GM23338 (cell line): ENCODE results near the gene PACS2. TPM values are rescaled to one million over a fixed set of nuclear protein-coding genes. Genes with fewer than 3 reads are reported as not detected.

Source experiments
- ATAC-seq: fragments of 200-7000 bp; cut with Tn5 transposase; 3 replicates; pipeline ENCODE4 v1.9.1; 2020
- DNase-seq: peaks from one replicate; pipeline ENCODE4 v3.0.0-alpha.2; 2015; ENCODE audit warnings: low spot score
- H2AFZ ChIP-seq: fragments of 200-600 bp; sonication (generic); 2 replicates; pipeline ENCODE4 v1.8.0; 2016; ENCODE audit warnings: antibody characterized with exemption, mild to moderate bottlenecking, moderate library complexity
- H3F3A ChIP-seq: fragments of 200-600 bp; sonication (generic); replicated peaks from 2 replicates; pipeline ENCODE4 v1.8.0; 2017; ENCODE audit warnings: antibody characterized with exemption, mixed run types, low read depth
- H3K27ac ChIP-seq: fragments of 200-600 bp; sonication (generic); 2 replicates; pipeline ENCODE4 v1.6.1; 2016; ENCODE audit warnings: low read depth
- H3K27me3 ChIP-seq: fragments of 200-600 bp; sonication (generic); 2 replicates; pipeline ENCODE4 v1.8.0; 2016; ENCODE audit warnings: mild to moderate bottlenecking, mixed run types, moderate library complexity; ENCODE audit not compliant: insufficient read depth
- H3K36me3 ChIP-seq: fragments of 200-600 bp; sonication (generic); 2 replicates; pipeline ENCODE4 v1.8.0; 2016; ENCODE audit warnings: mild to moderate bottlenecking; ENCODE audit not compliant: insufficient read depth
- H3K4me1 ChIP-seq: fragments of 200-600 bp; sonication (generic); 2 replicates; pipeline ENCODE4 v1.8.0; 2016; ENCODE audit warnings: mild to moderate bottlenecking, moderate library complexity; ENCODE audit not compliant: insufficient read depth
- H3K4me2 ChIP-seq: fragments of 200-600 bp; sonication (generic); 2 replicates; pipeline ENCODE4 v1.7.1; 2017; ENCODE audit warnings: mixed run types
- H3K4me3 ChIP-seq: fragments of 200-600 bp; sonication (generic); 2 replicates; pipeline ENCODE4 v1.6.1; 2016; ENCODE audit warnings: mixed run types
- H3K79me2 ChIP-seq: fragments of 200-600 bp; sonication (generic); replicated peaks from 2 replicates; pipeline ENCODE4 v1.8.0; 2017; ENCODE audit warnings: mild to moderate bottlenecking; ENCODE audit not compliant: insufficient read depth
- H3K9me2 ChIP-seq: fragments of 200-600 bp; sonication (generic); 2 replicates; pipeline ENCODE4 v1.8.0; 2017; ENCODE audit not compliant: insufficient read depth
- H4K20me1 ChIP-seq: fragments of 200-600 bp; sonication (generic); replicated peaks from 2 replicates; pipeline ENCODE4 v1.8.0; 2017; ENCODE audit warnings: mild to moderate bottlenecking; ENCODE audit not compliant: insufficient read depth
- H3K27ac Mint-ChIP-seq: 2 replicates; pipeline ENCODE4 v1.8.0; 2020; ENCODE audit warnings: inconsistent platforms, mild to moderate bottlenecking, moderate library complexity, mixed read lengths
- H3K27me3 Mint-ChIP-seq: 3 replicates; pipeline ENCODE4 v1.8.0; 2022; ENCODE audit warnings: low read depth, mild to moderate bottlenecking, moderate library complexity, mixed read lengths, inconsistent platforms; ENCODE audit not compliant: insufficient read depth, poor library complexity
- H3K36me3 Mint-ChIP-seq: 3 replicates; pipeline ENCODE4 v1.8.0; 2021; ENCODE audit warnings: low read depth, mild to moderate bottlenecking, inconsistent platforms, moderate library complexity, mixed read lengths
- H3K4me1 Mint-ChIP-seq: 3 replicates; pipeline ENCODE4 v1.8.0; 2020; ENCODE audit warnings: mild to moderate bottlenecking, inconsistent platforms, mixed read lengths
- H3K4me3 Mint-ChIP-seq: 3 replicates; pipeline ENCODE4 v1.8.0; 2021; ENCODE audit warnings: moderate library complexity, mild to moderate bottlenecking, inconsistent platforms, mixed read lengths
- H3K9me3 Mint-ChIP-seq: 3 replicates; pipeline ENCODE4 v1.8.0; 2020; ENCODE audit warnings: moderate library complexity, mild to moderate bottlenecking, inconsistent platforms, mixed read lengths
- CREB1 ChIP-seq: fragments of 250-450 bp; sonication (Bioruptor Pico); IDR thresholded peaks from 2 replicates; pipeline ENCODE4 v1.5.0; 2020; ENCODE audit warnings: low read depth, mild to moderate bottlenecking, moderate library complexity
- CTCF ChIP-seq, 2 experiments: fragments of 200-600 bp in 1 of 2; sonication (generic) in 1 of 2; conservative IDR thresholded peaks; 2 replicates each; pipeline versions ENCODE4 v1.5.1 to v1.6.1; 2016 to 2017; ENCODE audit warnings: antibody characterized with exemption in 2 of 2, low read depth in 2 of 2, mild to moderate bottlenecking in 2 of 2, moderate library complexity in 1 of 2
- ETS1 ChIP-seq: IDR thresholded peaks from 2 replicates; pipeline ENCODE4 v1.6.1; 2016; ENCODE audit warnings: antibody characterized with exemption
- EZH2 ChIP-seq: fragments of 200-600 bp; sonication (generic); IDR thresholded peaks from one replicate; pipeline ENCODE4 v1.8.0; 2017; ENCODE audit warnings: antibody characterized with exemption, mild to moderate bottlenecking, low read depth; ENCODE audit not compliant: unreplicated experiment
- EZH2phosphoT487 ChIP-seq: fragments of 200-600 bp; sonication (generic); IDR thresholded peaks from one replicate; pipeline ENCODE4 v1.8.1; 2018; ENCODE audit warnings: antibody characterized with exemption; ENCODE audit not compliant: unreplicated experiment
- JUNB ChIP-seq: IDR thresholded peaks from one replicate; pipeline ENCODE4 v1.6.1; 2016; ENCODE audit warnings: antibody characterized with exemption; ENCODE audit not compliant: unreplicated experiment
- NANOG ChIP-seq: IDR thresholded peaks from 2 replicates; pipeline ENCODE4 v1.6.1; 2016; ENCODE audit warnings: antibody characterized with exemption, borderline replicate concordance
- POLR2AphosphoS5 ChIP-seq: IDR thresholded peaks from 2 replicates; pipeline ENCODE4 v1.6.1; 2016; ENCODE audit warnings: antibody characterized with exemption, low read depth
- REST ChIP-seq: IDR thresholded peaks from one replicate; pipeline ENCODE4 v1.6.1; 2018; ENCODE audit warnings: antibody characterized with exemption; ENCODE audit not compliant: unreplicated experiment
- STAT1 ChIP-seq: IDR thresholded peaks from one replicate; pipeline ENCODE4 v1.6.1; 2016; ENCODE audit warnings: antibody characterized with exemption; ENCODE audit not compliant: unreplicated experiment
- ZNF114 ChIP-seq: fragments of 250-450 bp; sonication (Bioruptor Pico); IDR thresholded peaks from 2 replicates; pipeline ENCODE4 v1.5.0; 2020; ENCODE audit warnings: mild to moderate bottlenecking, moderate library complexity
- ZNF331 ChIP-seq: fragments of 250-450 bp; sonication (Bioruptor Pico); IDR thresholded peaks from 2 replicates; pipeline ENCODE4 v1.5.0; 2020; ENCODE audit warnings: low read depth, mild to moderate bottlenecking, moderate library complexity
- ZNF462 ChIP-seq: fragments of 250-450 bp; sonication (Bioruptor Pico); IDR thresholded peaks from 2 replicates; pipeline ENCODE4 v1.5.0; 2020; ENCODE audit warnings: mild to moderate bottlenecking, moderate library complexity
- polyA plus RNA-seq: library from polyadenylated mRNA; unstranded; fragments of >200 nt; fragmentation: Nextera tagmentation; extraction: Ambion mirVana; gene quantifications from 2 replicates; pipeline ENCODE4 v1.2.1, GENCODE V29; 2016
- total RNA-seq: library from RNA; depleted of rRNA; stranded (reverse); fragments of >200 nt; shearing (Covaris generic); gene quantifications from 2 replicates; pipeline ENCODE4 v1.2.3, GENCODE V29; 2014

Gene PACS2
- total and polyA plus RNA-seq, 2 experiments from 2014 or later: 22.5 to 79.0 TPM

GRCh38 chr14:105439179-105439578 lies 124.6 kb downstream of the PACS2 start:
- Histone ChIP-seq H4K20me1 (peaks cover 34% of the 10 kb centered on the region), H3K9me2 (no peaks in the 10 kb centered on the region), H3K4me3 (no peak overlapping the region), H3F3A (no peaks in the 10 kb centered on the region), H3K27ac (no peak overlapping the region), H3K27me3 (no peaks in the 10 kb centered on the region), H3K4me2 (no peak overlapping the region), H2AFZ (no peak overlapping the region), H3K79me2 (peaks cover 47% of the 10 kb centered on the region), H3K36me3 (no peaks in the 10 kb centered on the region), H3K4me1 (no peaks in the 10 kb centered on the region)
- DNase-seq (no peak), ATAC-seq (no peak)
- Mint-ChIP-seq H3K4me1 (peaks cover 9% of the 10 kb centered on the region; the same call in 2 of the 3 replicates), H3K36me3 (peaks cover 23% of the 10 kb centered on the region), H3K27ac (no peak overlapping the region), H3K9me3 (no peaks in the 10 kb centered on the region), H3K27me3 (peaks cover 3% of the 10 kb centered on the region), H3K4me3 (no peak overlapping the region)
- TF ChIP-seq NANOG (no peak), POLR2AphosphoS5 (no peak), EZH2 (no peak), CREB1 (no peak), REST (no peak), EZH2phosphoT487 (no peak), ETS1 (no peak), ZNF462 (no peak), STAT1 (no peak), ZNF331 (CRISPR knock-in tag) (no peak), CTCF (conservative IDR thresholded peaks at IDR 0.05; ENCODE audit: low read depth in 2 of 2) (no peak), JUNB (no peak), ZNF114 (CRISPR knock-in tag) (no peak)
